ENCODE measurements around the gene SSR4. TPM values are rescaled to one million over a fixed set of nuclear protein-coding genes. Genes with fewer than 3 reads are reported as not detected.

Gene SSR4
- total RNA-seq, 1 donor from 2014 or later, result 110 TPM

GRCh38 chrX:153845195-153845594 is 50.7 kb downstream of the SSR4 start:
- no peak for DNase-seq (ENCODE audit: low spot score)
- no peak for ATAC-seq
- intact Hi-C loops (cut with DNase I), result no loop called here

- DNase-seq (ENCODE audit: low spot score), result no peak
- intact Hi-C loops (cut with DNase I), result no loop called here
- no peak for ATAC-seq
Observed at GRCh38 chrX:153845842-153846241, 51.4 kb downstream of the SSR4 start.

Other genes starting within 250 kb of the SSR4 start
- gene CCNQ, start 195.5 kb upstream of the SSR4 start, total RNA-seq, result 11.9 TPM
- 0.13 TPM for gene DUSP9, start 147.5 kb upstream of the SSR4 start, total RNA-seq
- 1.6 TPM for gene PNCK, start 120.9 kb upstream of the SSR4 start, total RNA-seq
- gene SLC6A8, start 106.7 kb upstream of the SSR4 start, total RNA-seq, result 23.2 TPM
- 124 TPM for gene BCAP31, start 70.3 kb upstream of the SSR4 start, total RNA-seq
- 10.1 TPM for gene ABCD1, start 69.8 kb upstream of the SSR4 start, total RNA-seq
- gene PLXNB3, start 30.4 kb upstream of the SSR4 start, total RNA-seq, result 73.1 TPM
- gene SRPK3, start 13.6 kb upstream of the SSR4 start, total RNA-seq, result 1.1 TPM
- gene IDH3G, start 293 bp upstream of the SSR4 start, total RNA-seq, result 39.9 TPM
- gene PDZD4, start 35.9 kb downstream of the SSR4 start, total RNA-seq, result 36.6 TPM
- gene L1CAM, start 91.5 kb downstream of the SSR4 start, total RNA-seq, result 83.2 TPM
- 5.6 TPM for gene AVPR2, start 110.0 kb downstream of the SSR4 start, total RNA-seq
- 50.7 TPM for gene ARHGAP4, start 131.6 kb downstream of the SSR4 start, total RNA-seq
- 73.6 TPM for gene NAA10, start 140.4 kb downstream of the SSR4 start, total RNA-seq
- 23.0 TPM for gene RENBP, start 150.0 kb downstream of the SSR4 start, total RNA-seq
- 42.2 TPM for gene HCFC1, start 177.2 kb downstream of the SSR4 start, total RNA-seq
- gene TMEM187, start 178.1 kb downstream of the SSR4 start, total RNA-seq, result 10.3 TPM
- 53.9 TPM for gene IRAK1, start 225.2 kb downstream of the SSR4 start, total RNA-seq

Data from sciatic nerve (tissue), 2 donors.